Measurements from ENCODE around the gene ABHD4. TPM values are rescaled to one million over a fixed set of nuclear protein-coding genes. Genes with fewer than 3 reads are reported as not detected.

The ABHD4 gene
- total RNA-seq, 2 experiments from 2014 or later, result 5.6 to 15.6 TPM

DNA sequence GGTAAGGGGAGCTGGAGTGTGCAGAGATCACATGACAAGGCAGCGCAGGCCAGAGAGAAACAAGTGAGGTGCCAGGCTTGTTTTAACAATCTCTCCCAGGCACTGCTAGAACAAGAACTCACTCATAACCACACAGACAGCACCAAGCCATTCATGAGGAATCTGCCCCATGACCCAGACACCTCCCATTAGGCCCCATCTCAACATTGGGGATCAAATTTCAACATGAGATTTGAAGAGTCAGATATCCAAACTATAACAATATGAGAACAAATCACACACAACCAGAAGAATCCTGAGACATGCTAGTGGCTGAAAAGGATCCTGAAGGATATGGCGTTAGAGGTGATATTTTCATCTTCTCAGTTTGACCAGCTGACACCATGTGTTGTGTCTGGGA lies 24.2 kb downstream of the ABHD4 start:
- Histone ChIP-seq H3K36me3 (ENCODE audit: insufficient read depth, low read length) (no peaks in the 10 kb centered on the region), H3K4me2 (ENCODE audit: low read length) (no peak overlapping the region), H3K27ac (ENCODE audit: low read depth, low read length, poor library complexity, severe bottlenecking) (no peak overlapping the region), H3K9me3 (ENCODE audit: low read length) (no peaks in the 10 kb centered on the region), H3K79me2 (ENCODE audit: insufficient read depth, low read depth, low read length) (no peaks in the 10 kb centered on the region), H3K4me3 (ENCODE audit: low read depth, low read length, poor library complexity, severe bottlenecking) (no peak overlapping the region), H2AFZ (ENCODE audit: low read length) (no peak overlapping the region), H3K9me2 (ENCODE audit: insufficient read depth, low read length) (no peaks in the 10 kb centered on the region), H4K20me1 (ENCODE audit: insufficient read depth, low read length) (no peaks in the 10 kb centered on the region), H3K4me1 (ENCODE audit: insufficient read depth, low read length, poor library complexity, severe bottlenecking) (no peaks in the 10 kb centered on the region)
- TF ChIP-seq, protein P1, sequence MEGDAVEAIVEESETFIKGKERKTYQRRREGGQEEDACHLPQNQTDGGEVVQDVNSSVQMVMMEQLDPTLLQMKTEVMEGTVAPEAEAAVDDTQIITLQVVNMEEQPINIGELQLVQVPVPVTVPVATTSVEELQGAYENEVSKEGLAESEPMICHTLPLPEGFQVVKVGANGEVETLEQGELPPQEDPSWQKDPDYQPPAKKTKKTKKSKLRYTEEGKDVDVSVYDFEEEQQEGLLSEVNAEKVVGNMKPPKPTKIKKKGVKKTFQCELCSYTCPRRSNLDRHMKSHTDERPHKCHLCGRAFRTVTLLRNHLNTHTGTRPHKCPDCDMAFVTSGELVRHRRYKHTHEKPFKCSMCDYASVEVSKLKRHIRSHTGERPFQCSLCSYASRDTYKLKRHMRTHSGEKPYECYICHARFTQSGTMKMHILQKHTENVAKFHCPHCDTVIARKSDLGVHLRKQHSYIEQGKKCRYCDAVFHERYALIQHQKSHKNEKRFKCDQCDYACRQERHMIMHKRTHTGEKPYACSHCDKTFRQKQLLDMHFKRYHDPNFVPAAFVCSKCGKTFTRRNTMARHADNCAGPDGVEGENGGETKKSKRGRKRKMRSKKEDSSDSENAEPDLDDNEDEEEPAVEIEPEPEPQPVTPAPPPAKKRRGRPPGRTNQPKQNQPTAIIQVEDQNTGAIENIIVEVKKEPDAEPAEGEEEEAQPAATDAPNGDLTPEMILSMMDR (conservative IDR thresholded peaks at IDR 0.05; ENCODE audit: low read length), result no peak
- no peak for TF ChIP-seq EZH2phosphoT487 (IDR thresholded peaks at IDR 0.05; ENCODE audit: borderline replicate concordance, low read depth, low read length)
- intact Hi-C loops (cut with micrococcal nuclease; ENCODE audit: unreplicated experiment), result no loop called here
- ChIA-PET CTCF (ENCODE audit: unreplicated experiment) (no interaction called here), POLR2A (no interaction called here)
- no TSS peak for BruUV-seq (replicated peaks)
- no peak for DNase-seq (ENCODE audit: low spot score)

DNA sequence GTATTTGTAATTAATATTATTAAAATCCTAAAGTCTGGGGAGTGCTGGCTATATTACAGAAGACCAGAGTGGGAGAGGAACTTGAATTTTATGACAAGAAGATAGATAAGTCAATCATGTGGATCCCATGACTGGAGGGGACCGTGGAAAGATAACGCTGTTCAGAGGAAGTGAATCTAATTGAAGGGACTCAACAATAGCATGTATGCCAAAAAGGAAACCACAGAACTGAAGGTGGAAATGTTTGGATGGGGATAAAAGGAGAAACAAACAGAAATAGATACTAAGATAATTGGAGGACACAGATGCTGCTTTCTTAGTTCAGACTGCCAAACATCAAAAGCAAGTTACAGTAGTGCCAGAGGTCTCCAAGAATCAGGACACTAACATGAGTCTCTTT lies 24.9 kb downstream of the ABHD4 start:
- ChIA-PET CTCF (ENCODE audit: unreplicated experiment) (no interaction called here), POLR2A (no interaction called here)
- no peak overlapping the region for H2AFZ ChIP-seq (ENCODE audit: low read length)
- no peak overlapping the region for H3K4me2 ChIP-seq (ENCODE audit: low read length)
- intact Hi-C loops (cut with micrococcal nuclease; ENCODE audit: unreplicated experiment), result no loop called here
- H3K36me3 ChIP-seq (ENCODE audit: insufficient read depth, low read length), result no peaks in the 10 kb centered on the region
- H3K79me2 ChIP-seq (ENCODE audit: insufficient read depth, low read depth, low read length), result no peaks in the 10 kb centered on the region
- no peak for DNase-seq (ENCODE audit: low spot score)
- no peaks in the 10 kb centered on the region for H4K20me1 ChIP-seq (ENCODE audit: insufficient read depth, low read length)
- no peak overlapping the region for H3K27ac ChIP-seq (ENCODE audit: low read depth, low read length, poor library complexity, severe bottlenecking)
- H3K9me3 ChIP-seq (ENCODE audit: low read length), result no peaks in the 10 kb centered on the region
- no peaks in the 10 kb centered on the region for H3K4me1 ChIP-seq (ENCODE audit: insufficient read depth, low read length, poor library complexity, severe bottlenecking)
- no peak for TF ChIP-seq EZH2phosphoT487 (IDR thresholded peaks at IDR 0.05; ENCODE audit: borderline replicate concordance, low read depth, low read length)
- TF ChIP-seq, protein P1 (conservative IDR thresholded peaks at IDR 0.05; ENCODE audit: low read length), result no peak
- no peaks in the 10 kb centered on the region for H3K9me2 ChIP-seq (ENCODE audit: insufficient read depth, low read length)
- no peak overlapping the region for H3K4me3 ChIP-seq (ENCODE audit: low read depth, low read length, poor library complexity, severe bottlenecking)
- no TSS peak for BruUV-seq (replicated peaks)

DNA sequence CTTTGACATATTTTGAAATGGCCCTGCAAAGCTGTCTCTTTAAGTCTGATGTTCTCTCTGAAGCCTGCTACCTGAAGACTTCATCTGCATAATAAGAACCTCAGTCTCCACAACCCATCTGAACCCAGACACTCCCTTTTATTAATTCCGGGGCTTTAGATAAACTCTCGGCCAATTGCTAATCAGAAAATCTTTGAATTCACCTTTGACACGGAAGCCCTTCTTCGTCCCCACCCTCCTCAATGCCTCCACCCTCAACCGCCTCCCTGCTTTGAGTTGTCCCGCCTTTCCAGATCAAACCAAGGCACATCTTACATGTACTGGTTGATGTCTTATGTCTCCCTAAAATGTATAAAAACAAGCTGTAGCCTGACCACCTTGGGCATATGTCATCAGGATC lies 28.5 kb downstream of the ABHD4 start:
- POLR2A ChIA-PET, result interaction anchor here (0.7 kb wide), 1 partner anchor 10 kb away, joined by 3 read pairs; no protein-coding TSS in a partner anchor
- Histone ChIP-seq H3K4me2 (ENCODE audit: low read length) (no peak overlapping the region), H3K79me2 (ENCODE audit: insufficient read depth, low read depth, low read length) (no peaks in the 10 kb centered on the region), H3K4me3 (ENCODE audit: low read depth, low read length, poor library complexity, severe bottlenecking) (no peak overlapping the region), H2AFZ (ENCODE audit: low read length) (no peak overlapping the region), H4K20me1 (ENCODE audit: insufficient read depth, low read length) (no peaks in the 10 kb centered on the region), H3K9me2 (ENCODE audit: insufficient read depth, low read length) (no peaks in the 10 kb centered on the region), H3K36me3 (ENCODE audit: insufficient read depth, low read length) (no peaks in the 10 kb centered on the region), H3K27ac (ENCODE audit: low read depth, low read length, poor library complexity, severe bottlenecking) (no peak overlapping the region), H3K9me3 (ENCODE audit: low read length) (no peaks in the 10 kb centered on the region), H3K4me1 (ENCODE audit: insufficient read depth, low read length, poor library complexity, severe bottlenecking) (no peaks in the 10 kb centered on the region)
- DNase-seq (ENCODE audit: low spot score), result no peak
- TF ChIP-seq EZH2phosphoT487 (IDR thresholded peaks at IDR 0.05; ENCODE audit: borderline replicate concordance, low read depth, low read length), result no peak
- CTCF ChIA-PET (ENCODE audit: unreplicated experiment), result no interaction called here
- BruUV-seq (replicated peaks), result no TSS peak
- intact Hi-C loops (cut with micrococcal nuclease; ENCODE audit: unreplicated experiment), result no loop called here
